ENCODE data around the gene HOXC12. TPM values are rescaled to one million over a fixed set of nuclear protein-coding genes. Genes with fewer than 3 reads are reported as not detected.
A peak's percentile ranks its signal among the peaks of the same experiment; 100 is the strongest.

The HOXC12 gene
- total and polyA plus RNA-seq, 7 experiments from 2014 or later: not detected

DNA sequence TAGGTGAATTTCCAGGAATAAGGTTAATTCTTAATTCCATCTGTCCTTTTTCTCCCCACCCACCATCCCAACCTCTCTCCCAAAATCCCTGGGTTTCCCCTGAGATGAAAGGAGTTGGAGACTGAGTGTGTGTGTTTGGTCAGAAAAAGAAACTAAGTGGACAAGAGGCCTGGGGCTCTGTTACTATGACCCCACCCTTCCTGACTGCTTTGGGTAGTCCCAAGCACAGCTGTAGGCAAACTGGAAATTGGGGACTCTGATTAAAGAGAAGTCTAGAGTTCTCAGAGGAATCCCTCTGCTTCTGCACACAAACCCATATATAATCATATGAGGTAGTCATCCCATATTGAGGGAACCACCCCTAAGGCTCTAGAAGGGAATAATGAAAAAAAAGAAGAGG lies 7.0 kb upstream of the HOXC12 start:
- Mint-ChIP-seq H3K9me3 (peaks cover 0 to 7% (median 0%) of the 10 kb centered on the region in 11 donors), H3K27me3 (peaks cover 91 to 98% (median 96%) of the 10 kb centered on the region in 5 donors), H3K27ac (no peak overlapping the region), H3K36me3 (no peaks in the 10 kb centered on the region), H3K4me3 (no peak overlapping the region), H3K4me1 (peaks cover 0 to 24% (median 6%) of the 10 kb centered on the region in 7 donors)
- ChIA-PET POLR2A (no interaction called here), CTCF (no interaction called here)
- no peak overlapping the region for H3K27ac ChIP-seq (ENCODE audit: low read depth, low read length)
- peaks cover 0 to 9% of the 10 kb centered on the region in 2 donors for H3K4me1 ChIP-seq (ENCODE audit: control insufficient read depth in 2 of 2, insufficient read depth in 2 of 2, low read length in 2 of 2)
- DNase-seq: no peak
- intact Hi-C loops (cut with micrococcal nuclease): no loop called here
- ATAC-seq: no peak
- peaks cover 14 to 73% of the 10 kb centered on the region in 2 donors for H3K27me3 ChIP-seq (ENCODE audit: control insufficient read depth in 2 of 2, insufficient read depth in 2 of 2, low read length in 2 of 2)
- H3K36me3 ChIP-seq (ENCODE audit: control insufficient read depth in 2 of 3, insufficient read depth in 3 of 3, low read length in 3 of 3): no peaks in the 10 kb centered on the region
- no peak overlapping the region for H3K4me3 ChIP-seq (ENCODE audit: low read length)
- H3K9me3 ChIP-seq (ENCODE audit: control insufficient read depth in 2 of 3, low read length in 3 of 3): no peaks in the 10 kb centered on the region

- no peak overlapping the region for H3K27ac ChIP-seq (ENCODE audit: low read depth, low read length)
- H3K27me3 ChIP-seq (ENCODE audit: control insufficient read depth in 2 of 2, insufficient read depth in 2 of 2, low read length in 2 of 2): peaks cover 23 to 75% of the 10 kb centered on the region in 2 donors
- no peaks in the 10 kb centered on the region for H3K36me3 ChIP-seq (ENCODE audit: control insufficient read depth in 2 of 3, insufficient read depth in 3 of 3, low read length in 3 of 3)
- H3K4me1 ChIP-seq (ENCODE audit: control insufficient read depth in 2 of 2, insufficient read depth in 2 of 2, low read length in 2 of 2): peaks cover 0 to 9% of the 10 kb centered on the region in 2 donors
- peaks cover 0 to 33% (median 12%) of the 10 kb centered on the region in 7 donors for H3K4me1 Mint-ChIP-seq
- peaks cover 90 to 98% (median 95%) of the 10 kb centered on the region in 5 donors for H3K27me3 Mint-ChIP-seq
- ChIA-PET CTCF (no interaction called here), POLR2A (no interaction called here)
- no peaks in the 10 kb centered on the region for H3K9me3 ChIP-seq (ENCODE audit: control insufficient read depth in 2 of 3, low read length in 3 of 3)
- no peak overlapping the region for H3K4me3 Mint-ChIP-seq
- H3K4me3 ChIP-seq (ENCODE audit: low read length): no peak overlapping the region
- intact Hi-C loops (cut with micrococcal nuclease): no loop called here
- DNase-seq: no peak
- no peak for ATAC-seq
- no peak overlapping the region for H3K27ac Mint-ChIP-seq
- peaks cover 0 to 11% (median 5%) of the 10 kb centered on the region in 11 donors for H3K9me3 Mint-ChIP-seq
- H3K36me3 Mint-ChIP-seq: peaks cover 0 to 4% (median 0%) of the 10 kb centered on the region in 5 donors
Observed at GRCh38 chr12:53948650-53949593, 5.8 kb upstream of the HOXC12 start.

DNA sequence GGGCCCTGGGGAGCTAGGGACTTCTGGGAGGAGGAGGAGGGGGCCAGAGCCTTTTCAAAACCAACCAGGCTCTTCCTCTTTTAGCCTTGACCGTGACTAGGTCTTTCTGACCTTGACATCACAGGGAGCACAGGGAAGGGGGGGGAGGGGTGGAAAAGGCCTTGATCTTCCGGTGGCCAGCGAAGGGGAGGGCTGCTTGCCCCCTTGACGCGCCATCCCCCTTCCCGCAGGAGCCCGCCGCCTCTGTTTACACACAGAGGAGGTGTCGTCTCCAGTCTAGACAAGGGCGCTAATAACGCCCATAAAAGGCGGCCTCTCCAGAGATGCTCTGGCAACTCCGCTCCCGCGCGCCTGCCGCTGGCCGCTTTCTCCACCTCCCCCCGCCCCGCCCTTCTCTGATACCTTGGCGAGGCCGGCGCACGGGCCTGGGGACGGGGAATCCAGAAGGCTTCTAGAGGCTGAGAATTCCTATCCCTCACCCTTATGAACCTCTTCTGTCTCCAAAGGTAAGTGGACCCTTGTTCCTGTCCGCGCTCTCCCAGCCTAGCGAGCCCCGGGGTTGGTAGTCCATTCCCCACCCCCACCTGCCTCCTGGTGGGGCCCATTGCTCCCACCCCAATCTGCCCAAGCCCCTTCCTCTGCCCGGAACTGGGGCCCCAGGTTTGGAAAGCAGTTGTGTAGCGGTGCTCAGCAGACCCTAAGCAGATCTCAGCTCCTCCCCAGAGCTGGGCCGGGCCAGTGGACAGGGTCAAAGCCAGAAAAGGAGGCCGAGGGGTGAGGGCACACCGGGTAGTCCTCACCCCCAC lies 4.9 kb upstream of the HOXC12 start:
- Histone ChIP-seq H3K9me3 (ENCODE audit: control insufficient read depth in 2 of 3, low read length in 3 of 3) (no peaks in the 10 kb centered on the region), H3K4me1 (ENCODE audit: control insufficient read depth in 2 of 2, insufficient read depth in 2 of 2, low read length in 2 of 2) (peaks cover 0 to 13% of the 10 kb centered on the region in 2 donors), H3K4me3 (ENCODE audit: low read length) (no peak overlapping the region), H3K27ac (ENCODE audit: low read depth, low read length) (no peak overlapping the region), H3K27me3 (ENCODE audit: control insufficient read depth in 2 of 2, insufficient read depth in 2 of 2, low read length in 2 of 2) (peaks cover 26 to 76% of the 10 kb centered on the region in 2 donors), H3K36me3 (ENCODE audit: control insufficient read depth in 2 of 3, insufficient read depth in 3 of 3, low read length in 3 of 3) (no peaks in the 10 kb centered on the region)
- ATAC-seq (no peak), DNase-seq (no peak)
- intact Hi-C loops (cut with micrococcal nuclease): loop anchor here in 1 of 2 donors (5.0 kb wide), 1 partner anchor 37 kb away; the partner anchor contains the start of gene HOXC10
- POLR2A ChIA-PET: no interaction called here
- Mint-ChIP-seq H3K4me1 (peaks cover 0 to 40% (median 15%) of the 10 kb centered on the region in 7 donors), H3K36me3 (peaks cover 0 to 4% (median 0%) of the 10 kb centered on the region in 5 donors), H3K27ac (peak overlapping the region in 1 of 9 donors; percentile 57), H3K27me3 (peaks cover 86 to 98% (median 95%) of the 10 kb centered on the region in 5 donors), H3K4me3 (peak overlapping the region in 1 of 10 donors; percentile 32), H3K9me3 (peaks cover 0 to 17% (median 3%) of the 10 kb centered on the region in 11 donors)
- CTCF ChIA-PET: no interaction called here

DNA sequence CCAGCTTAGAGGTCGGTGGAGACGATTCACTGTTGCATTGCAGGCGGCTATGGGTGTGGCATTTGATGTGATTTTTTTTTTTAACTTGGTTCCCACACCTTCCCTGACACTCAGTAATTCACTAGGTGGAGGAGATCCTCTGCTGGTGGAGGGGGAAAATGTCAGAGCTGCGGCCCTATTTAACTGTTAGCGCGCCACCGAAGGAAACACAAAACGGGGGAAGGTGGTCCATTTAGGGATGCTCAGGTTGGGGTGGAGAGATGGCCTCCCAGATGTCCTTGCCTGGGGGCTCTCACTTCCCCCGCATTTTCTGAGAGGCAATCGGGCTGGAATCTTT lies 4.3 kb upstream of the HOXC12 start:
- H3K9me3 ChIP-seq (ENCODE audit: control insufficient read depth in 2 of 3, low read length in 3 of 3): no peaks in the 10 kb centered on the region
- H3K4me1 ChIP-seq (ENCODE audit: control insufficient read depth in 2 of 2, insufficient read depth in 2 of 2, low read length in 2 of 2): peaks cover 0 to 15% of the 10 kb centered on the region in 2 donors
- intact Hi-C loops (cut with micrococcal nuclease): loop anchor here in 1 of 2 donors (5.0 kb wide), 1 partner anchor 37 kb away; the partner anchor contains the start of gene HOXC10
- DNase-seq (no peak), ATAC-seq (no peak)
- H3K4me3 ChIP-seq (ENCODE audit: low read length): no peak overlapping the region
- Mint-ChIP-seq H3K4me3 (peak overlapping the region in 2 of 10 donors; percentile 1 to 32), H3K36me3 (peaks cover 0 to 4% (median 0%) of the 10 kb centered on the region in 5 donors), H3K27me3 (peaks cover 81 to 95% (median 89%) of the 10 kb centered on the region in 5 donors), H3K27ac (peak overlapping the region in 1 of 9 donors; percentile 57), H3K4me1 (peaks cover under 1 to 41% (median 15%) of the 10 kb centered on the region in 7 donors), H3K9me3 (peaks cover 0 to 17% (median 3%) of the 10 kb centered on the region in 11 donors)
- H3K36me3 ChIP-seq (ENCODE audit: control insufficient read depth in 2 of 3, insufficient read depth in 3 of 3, low read length in 3 of 3): no peaks in the 10 kb centered on the region
- CTCF ChIA-PET: no interaction called here
- no peak overlapping the region for H3K27ac ChIP-seq (ENCODE audit: low read depth, low read length)
- H3K27me3 ChIP-seq (ENCODE audit: control insufficient read depth in 2 of 2, insufficient read depth in 2 of 2, low read length in 2 of 2): peaks cover 23 to 73% of the 10 kb centered on the region in 2 donors
- POLR2A ChIA-PET: interaction anchor here (0.6 kb wide), 1 partner anchor 101 kb away, joined by 5 read pairs; no protein-coding TSS in a partner anchor

- Histone ChIP-seq H3K27ac (ENCODE audit: low read depth, low read length) (no peak overlapping the region), H3K4me3 (ENCODE audit: low read length) (no peak overlapping the region), H3K9me3 (ENCODE audit: control insufficient read depth in 2 of 3, low read length in 3 of 3) (no peaks in the 10 kb centered on the region), H3K36me3 (ENCODE audit: control insufficient read depth in 2 of 3, insufficient read depth in 3 of 3, low read length in 3 of 3) (no peaks in the 10 kb centered on the region), H3K4me1 (ENCODE audit: control insufficient read depth in 2 of 2, insufficient read depth in 2 of 2, low read length in 2 of 2) (peaks cover 0 to 15% of the 10 kb centered on the region in 2 donors), H3K27me3 (ENCODE audit: control insufficient read depth in 2 of 2, insufficient read depth in 2 of 2, low read length in 2 of 2) (peaks cover 29 to 74% of the 10 kb centered on the region in 2 donors)
- POLR2A ChIA-PET: interaction anchor here (0.6 kb wide), 1 partner anchor 101 kb away, joined by 5 read pairs; no protein-coding TSS in a partner anchor
- intact Hi-C loops (cut with micrococcal nuclease): loop anchor here in 1 of 2 donors (5.0 kb wide), 1 partner anchor 36 kb away; the partner anchor contains the start of gene HOXC10
- Mint-ChIP-seq H3K4me1 (peaks cover 5 to 47% (median 19%) of the 10 kb centered on the region in 7 donors), H3K27ac (peak overlapping the region in 4 of 9 donors; percentile 25 to 88 (median 77)), H3K4me3 (peak overlapping the region in 6 of 10 donors; percentile 12 to 61 (median 44)), H3K27me3 (peaks cover 79 to 95% (median 89%) of the 10 kb centered on the region in 5 donors), H3K9me3 (peaks cover 0 to 20% (median 3%) of the 10 kb centered on the region in 11 donors), H3K36me3 (peaks cover 0 to 4% (median 0%) of the 10 kb centered on the region in 5 donors)
- DNase-seq (no peak), ATAC-seq (no peak)
- CTCF ChIA-PET: no interaction called here
Observed at GRCh38 chr12:53950789-53951576, 3.7 kb upstream of the HOXC12 start.

Data from naive thymus-derived CD4-positive, alpha-beta T cell (primary cell).